Transverse colon (tissue), 4 donors: ENCODE measurements around the gene BRSK1. TPM values are rescaled to one million over a fixed set of nuclear protein-coding genes. Genes with fewer than 3 reads are reported as not detected.

Experiments
- DNase-seq: peaks from one replicate; pipeline ENCODE4 v3.0.0-alpha.2; 2019
- H3K27ac ChIP-seq, 4 donors: fragments of 200-600 bp; sonication (generic); 2 replicates each; pipeline ENCODE4 v1.5.1; 2016 to 2018; ENCODE audit warnings: inconsistent platforms in 4 of 4
- H3K27me3 ChIP-seq: fragments of 200-600 bp; sonication (generic); 2 replicates; pipeline ENCODE4 v1.5.1; 2017; ENCODE audit warnings: inconsistent platforms
- H3K36me3 ChIP-seq, 4 donors: fragments of 200-600 bp; sonication (generic); 2 replicates each; pipeline ENCODE4 v1.5.1; 2017 to 2019; ENCODE audit warnings: inconsistent platforms in 4 of 4
- H3K4me1 ChIP-seq, 4 donors: fragments of 200-600 bp; sonication (generic); 2 replicates each; pipeline ENCODE4 v1.5.1; 2017 to 2020; ENCODE audit warnings: inconsistent platforms in 4 of 4
- H3K4me3 ChIP-seq, 4 donors: fragments of 200-600 bp; sonication (generic); 1 replicate in 1 of 4; 2 replicates in 3 of 4; pipeline versions ENCODE4 v1.5.1 to v1.6.1; 2017 to 2019; ENCODE audit warnings: inconsistent platforms in 4 of 4
- H3K9me3 ChIP-seq, 2 donors: fragments of 200-600 bp; sonication (generic); 2 replicates each; pipeline ENCODE4 v1.5.1; 2017 to 2019; ENCODE audit warnings: inconsistent platforms in 2 of 2
- EP300 ChIP-seq: sonication (generic); formaldehyde crosslinking; IDR thresholded peaks from one replicate; pipeline ENCODE4 v1.6.1; 2017; ENCODE audit warnings: antibody characterized with exemption, low read depth
- POLR2A ChIP-seq: fragments of 450-650 bp; IDR thresholded peaks from one replicate; pipeline ENCODE4 v1.6.1; 2016; ENCODE audit warnings: antibody characterized with exemption, mild to moderate bottlenecking, moderate library complexity
- POLR2AphosphoS5 ChIP-seq, 3 donors: sonication (generic); formaldehyde crosslinking; IDR thresholded peaks; one replicate each; pipeline ENCODE4 v1.6.1; 2016; ENCODE audit warnings: antibody characterized with exemption in 3 of 3
- WGBS, 2 donors: methylation state at CpG; one replicate each; pipeline ENCODE4 v1.1.5; 2018; ENCODE audit warnings: low coverage in 1 of 2; 5-methylcytosine and 5-hydroxymethylcytosine counted together
- in situ Hi-C, 4 donors: fragments of 200-750 bp; cut with MboI; loops; one replicate each; pipeline versions ENCODE4 v1.15.0 to v1.15.1; 2017; ENCODE audit warnings: low sequenced_read_pairs in 3 of 4, low pct_ligation_motif_present in 1 of 4, low pct_unique_long_range_greater_than_20kb in 1 of 4
- intact Hi-C: fragments of 100-400 bp; cut with DNase I; formaldehyde crosslinking; loops from one replicate; pipeline ENCODE4 v1.15.1; 2023; ENCODE audit warnings: low total_unique reads
- total RNA-seq, 4 donors: library from RNA; depleted of rRNA; stranded (reverse); fragments of >200 nt; gene quantifications; one replicate each; pipeline ENCODE4 v1.1.0, GENCODE V29; 2016
- TF ChIP-seq, protein P1 (sequence below), 5 experiments: fragments of 200-600 bp in 3 of 5; fragments of 450-650 bp in 2 of 5; sonication (generic) in 3 of 5; IDR thresholded peaks; 1 replicate in 2 of 5; 2 replicates in 3 of 5; pipeline ENCODE4 v1.5.1; 2016 to 2017; ENCODE audit warnings: antibody characterized with exemption in 5 of 5, inconsistent platforms in 3 of 5, mild to moderate bottlenecking in 2 of 5, moderate library complexity in 1 of 5

The BRSK1 gene
- total RNA-seq, 4 donors from 2014 or later = 1.4 to 17.6 (median 4.7) TPM

DNA sequence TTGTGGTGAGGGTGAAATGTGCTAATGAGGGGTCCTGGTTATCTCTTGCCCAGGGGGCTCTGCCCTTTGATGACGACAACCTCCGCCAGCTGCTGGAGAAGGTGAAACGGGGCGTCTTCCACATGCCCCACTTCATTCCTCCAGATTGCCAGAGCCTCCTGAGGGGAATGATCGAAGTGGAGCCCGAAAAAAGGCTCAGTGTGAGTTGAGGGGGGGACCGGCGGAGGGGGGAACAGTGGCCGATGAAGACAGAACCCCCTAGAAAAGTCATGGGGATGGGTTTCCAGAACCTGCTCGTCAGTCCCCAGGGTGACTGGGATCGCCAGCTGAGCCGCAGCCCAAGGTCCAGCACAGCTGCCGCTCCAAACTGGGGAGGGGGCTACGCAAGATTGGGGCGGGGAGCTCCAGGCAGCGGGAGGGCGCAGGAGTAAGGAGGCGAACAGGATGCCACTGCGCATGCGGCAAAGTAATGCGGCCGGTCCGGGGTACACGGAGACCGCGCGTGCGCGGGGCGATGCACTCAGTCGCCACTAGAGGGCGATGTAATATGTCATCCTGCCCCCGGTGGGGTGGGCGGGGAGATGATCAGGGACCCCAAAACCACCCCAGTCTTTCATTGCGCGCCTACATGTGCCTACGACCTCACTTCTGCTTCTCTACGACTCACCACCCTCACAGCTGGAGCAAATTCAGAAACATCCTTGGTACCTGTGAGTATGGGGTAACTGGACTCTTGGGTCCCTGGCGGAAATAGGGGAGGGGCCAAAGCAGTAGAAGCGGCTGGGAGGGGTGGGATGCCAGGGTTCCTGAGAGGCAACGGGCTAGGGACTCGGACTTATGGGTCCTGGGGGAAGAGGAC lies 17.9 kb downstream of the BRSK1 start:
- Histone ChIP-seq H3K4me1 (peaks cover 4 to 10% (median 9%) of the 10 kb centered on the region in 4 donors), H3K27me3 (no peaks in the 10 kb centered on the region), H3K9me3 (no peaks in the 10 kb centered on the region), H3K27ac (peak overlapping the region in 1 of 4 donors; percentile 9), H3K4me3 (peak overlapping the region in 3 of 4 donors; percentile 8 to 41 (median 24)), H3K36me3 (no peaks in the 10 kb centered on the region)
- WGBS, 2 donors = 9 to 11% methylated on average over 8 to 42 of the region's 42 CpGs
- peak; percentile 93 for DNase-seq
- intact Hi-C loops (loop anchor here (5.0 kb wide), 1 partner anchor 81 kb away; the partner anchor contains the start of gene TMEM238), in situ Hi-C loops (no loop called here)
- TF ChIP-seq, protein P1, sequence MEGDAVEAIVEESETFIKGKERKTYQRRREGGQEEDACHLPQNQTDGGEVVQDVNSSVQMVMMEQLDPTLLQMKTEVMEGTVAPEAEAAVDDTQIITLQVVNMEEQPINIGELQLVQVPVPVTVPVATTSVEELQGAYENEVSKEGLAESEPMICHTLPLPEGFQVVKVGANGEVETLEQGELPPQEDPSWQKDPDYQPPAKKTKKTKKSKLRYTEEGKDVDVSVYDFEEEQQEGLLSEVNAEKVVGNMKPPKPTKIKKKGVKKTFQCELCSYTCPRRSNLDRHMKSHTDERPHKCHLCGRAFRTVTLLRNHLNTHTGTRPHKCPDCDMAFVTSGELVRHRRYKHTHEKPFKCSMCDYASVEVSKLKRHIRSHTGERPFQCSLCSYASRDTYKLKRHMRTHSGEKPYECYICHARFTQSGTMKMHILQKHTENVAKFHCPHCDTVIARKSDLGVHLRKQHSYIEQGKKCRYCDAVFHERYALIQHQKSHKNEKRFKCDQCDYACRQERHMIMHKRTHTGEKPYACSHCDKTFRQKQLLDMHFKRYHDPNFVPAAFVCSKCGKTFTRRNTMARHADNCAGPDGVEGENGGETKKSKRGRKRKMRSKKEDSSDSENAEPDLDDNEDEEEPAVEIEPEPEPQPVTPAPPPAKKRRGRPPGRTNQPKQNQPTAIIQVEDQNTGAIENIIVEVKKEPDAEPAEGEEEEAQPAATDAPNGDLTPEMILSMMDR (IDR thresholded peaks at IDR 0.05) = peak; percentile 95 to 99 (median 98)
- TF ChIP-seq POLR2AphosphoS5 (IDR thresholded peaks at IDR 0.05) (no peak), EP300 (no peak), POLR2A (no peak)

DNA sequence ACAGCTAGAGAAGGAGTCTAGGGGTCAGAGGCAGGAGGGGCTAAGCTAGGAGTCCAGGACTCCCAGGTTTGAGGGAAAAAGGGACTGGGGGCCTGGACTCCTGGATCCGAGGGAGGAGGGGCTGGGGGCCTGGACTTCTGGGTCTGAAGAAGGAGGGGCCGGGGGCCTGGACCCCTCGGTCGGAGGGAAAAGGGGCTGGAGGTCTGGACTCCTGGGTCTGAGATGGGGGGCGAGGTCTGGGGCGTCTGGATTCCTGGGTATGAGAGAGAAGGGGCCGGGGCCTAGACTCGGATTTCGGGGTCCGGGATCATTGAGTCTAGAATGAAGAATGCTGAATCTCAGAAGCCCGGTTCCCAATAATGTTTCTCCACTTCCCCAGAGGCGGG lies 18.5 kb downstream of the BRSK1 start:
- no peaks in the 10 kb centered on the region for H3K9me3 ChIP-seq
- H3K4me3 ChIP-seq = peak overlapping the region in 1 of 4 donors; percentile 41
- TF ChIP-seq, protein P1 (IDR thresholded peaks at IDR 0.05) = no peak
- TF ChIP-seq POLR2AphosphoS5 (IDR thresholded peaks at IDR 0.05) (no peak), POLR2A (no peak), EP300 (no peak)
- H3K27ac ChIP-seq = no peak overlapping the region
- no peaks in the 10 kb centered on the region for H3K36me3 ChIP-seq
- intact Hi-C loops = loop anchor here (5.0 kb wide), 1 partner anchor 80 kb away; the partner anchor contains the start of gene TMEM238
- 71% methylated on average over 9 to 12 of the region's 12 CpGs for WGBS, 2 donors
- no peaks in the 10 kb centered on the region for H3K27me3 ChIP-seq
- H3K4me1 ChIP-seq = peaks cover 4 to 10% (median 9%) of the 10 kb centered on the region in 4 donors
- no peak for DNase-seq
- in situ Hi-C loops = no loop called here

- no peak overlapping the region for H3K27ac ChIP-seq
- peaks cover 4 to 10% (median 9%) of the 10 kb centered on the region in 4 donors for H3K4me1 ChIP-seq
- no peaks in the 10 kb centered on the region for H3K27me3 ChIP-seq
- TF ChIP-seq POLR2A = no peak
- no peak for TF ChIP-seq EP300
- TF ChIP-seq, protein P1 (IDR thresholded peaks at IDR 0.05) = no peak
- no peak for TF ChIP-seq POLR2AphosphoS5 (IDR thresholded peaks at IDR 0.05)
- intact Hi-C loops (loop anchor here (5.0 kb wide), 1 partner anchor 79 kb away; the partner anchor contains the start of gene TMEM238), in situ Hi-C loops (no loop called here)
- WGBS, 2 donors = 97% methylated on average over 11 of the region's 11 CpGs; no CpG with 5 or more reads in 1 of the 2 donors
- no peaks in the 10 kb centered on the region for H3K36me3 ChIP-seq
- H3K9me3 ChIP-seq = no peaks in the 10 kb centered on the region
- no peak for DNase-seq
- H3K4me3 ChIP-seq = no peak overlapping the region
Observed at GRCh38 chr19:55303477-55303876, 19.7 kb downstream of the BRSK1 start.

DNA sequence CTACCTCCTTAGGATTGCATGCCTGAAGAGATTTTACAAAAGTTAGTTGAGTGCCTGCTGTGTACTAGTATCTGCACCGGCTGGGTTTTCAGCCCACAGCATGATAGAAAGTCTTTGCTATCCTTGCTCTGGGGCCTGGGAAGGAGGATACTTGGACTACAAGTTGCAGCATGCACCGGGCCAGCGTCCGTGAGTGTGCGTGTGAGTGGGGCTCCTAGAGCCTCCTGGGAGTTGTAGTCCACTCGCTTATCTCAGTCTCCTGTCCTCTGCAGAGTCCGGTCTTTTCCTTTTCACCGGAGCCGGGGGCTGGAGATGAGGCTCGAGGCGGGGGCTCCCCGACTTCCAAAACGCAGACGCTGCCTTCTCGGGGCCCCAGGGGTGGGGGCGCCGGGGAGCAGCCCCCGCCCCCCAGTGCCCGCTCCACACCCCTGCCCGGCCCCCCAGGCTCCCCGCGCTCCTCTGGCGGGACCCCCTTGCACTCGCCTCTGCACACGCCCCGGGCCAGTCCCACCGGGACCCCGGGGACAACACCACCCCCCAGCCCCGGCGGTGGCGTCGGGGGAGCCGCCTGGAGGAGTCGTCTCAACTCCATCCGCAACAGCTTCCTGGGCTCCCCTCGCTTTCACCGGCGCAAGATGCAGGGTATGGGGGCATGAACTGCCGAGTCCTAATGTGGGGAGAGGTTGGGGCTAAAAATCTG lies 20.6 kb downstream of the BRSK1 start:
- Histone ChIP-seq H3K9me3 (no peaks in the 10 kb centered on the region), H3K4me3 (no peak overlapping the region), H3K27ac (no peak overlapping the region), H3K4me1 (peaks cover 4 to 10% (median 9%) of the 10 kb centered on the region in 4 donors), H3K27me3 (no peaks in the 10 kb centered on the region), H3K36me3 (no peaks in the 10 kb centered on the region)
- WGBS, 2 donors = 77 to 89% methylated on average over 13 to 39 of the region's 39 CpGs
- intact Hi-C loops = loop anchor here (5.0 kb wide), 1 partner anchor 78 kb away; the partner anchor contains the start of gene TMEM238
- in situ Hi-C loops = no loop called here
- TF ChIP-seq POLR2A = no peak
- TF ChIP-seq EP300 = no peak
- TF ChIP-seq POLR2AphosphoS5 (IDR thresholded peaks at IDR 0.05) = no peak
- TF ChIP-seq, protein P1 (IDR thresholded peaks at IDR 0.05) = no peak
- DNase-seq = peak; percentile 39
